HG03575 (cell line): ENCODE results near the gene MMP24.

Source experiments
- ATAC-seq: cut with Tn5 transposase; IDR thresholded peaks from one replicate; pipeline ENCODE4 v1.9.1; 2021; ENCODE audit not compliant: unreplicated experiment, insufficient number of reproducible peaks, low FRiP score; ENCODE audit errors: extremely low read depth

MMP24 gene

DNA sequence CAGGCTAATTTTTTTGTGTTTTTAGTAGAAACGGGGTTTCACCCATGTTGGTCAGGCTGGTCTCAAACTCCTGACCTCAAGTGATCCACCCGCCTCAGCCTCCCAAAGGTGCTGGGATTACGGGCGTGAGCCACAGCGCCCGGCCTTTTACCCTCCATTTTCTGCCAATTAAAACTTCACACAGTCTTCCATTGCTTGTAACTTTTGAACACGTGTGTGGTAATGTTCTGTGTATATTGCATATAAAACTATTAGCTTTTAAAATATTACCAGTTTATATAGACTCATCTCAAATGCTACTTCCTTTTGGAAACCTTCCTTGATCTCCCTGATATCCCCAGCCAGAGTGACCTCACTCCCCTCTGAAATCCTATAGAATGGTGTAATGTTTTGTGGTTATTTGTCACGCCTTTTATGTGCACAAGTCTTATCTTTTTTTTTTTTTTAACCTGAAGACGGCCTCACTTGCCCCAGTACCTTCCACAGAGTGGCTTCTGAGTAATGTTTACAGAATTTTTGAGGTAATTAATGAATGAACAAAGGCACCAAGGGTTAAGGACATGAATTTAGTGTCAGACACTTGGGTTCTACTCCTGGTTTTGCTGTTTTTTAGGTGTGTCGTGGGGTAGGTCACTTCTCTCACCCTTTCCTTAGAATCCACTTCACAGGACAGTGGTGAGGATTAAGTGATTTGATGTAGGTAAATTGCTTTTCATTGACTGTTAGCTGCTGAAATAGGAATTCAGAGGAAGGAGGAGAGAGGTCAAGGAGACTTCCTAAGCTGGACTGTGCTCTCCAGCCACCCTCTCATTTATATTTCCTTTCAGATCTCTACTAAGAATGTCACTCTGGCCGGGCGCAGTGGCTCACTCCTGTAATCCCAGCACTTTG lies 11.2 kb upstream of the MMP24 start:
- ATAC-seq = no peak

DNA sequence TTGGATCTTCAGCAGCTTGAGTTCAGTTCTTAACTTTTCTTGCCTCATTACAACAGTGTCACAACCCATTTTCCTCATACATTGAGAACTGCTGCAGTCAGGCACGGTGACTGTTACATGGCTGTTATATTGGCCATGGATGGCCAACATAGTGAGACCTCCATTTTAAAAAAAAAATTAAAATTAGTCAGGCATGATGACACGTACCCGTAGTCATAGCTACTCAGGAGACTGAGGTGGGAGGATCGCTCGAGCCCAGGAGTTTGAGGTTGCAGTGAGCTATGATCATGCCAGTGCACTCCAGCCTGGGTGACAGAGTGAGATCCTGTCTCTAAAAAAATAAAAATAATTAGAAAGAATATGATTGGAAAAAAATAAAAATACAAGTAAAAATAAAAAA lies 9.9 kb upstream of the MMP24 start:
- ATAC-seq = no peak

GRCh38 chr20:35223941-35224340 lies 2.5 kb upstream of the MMP24 start:
- no peak for ATAC-seq

DNA sequence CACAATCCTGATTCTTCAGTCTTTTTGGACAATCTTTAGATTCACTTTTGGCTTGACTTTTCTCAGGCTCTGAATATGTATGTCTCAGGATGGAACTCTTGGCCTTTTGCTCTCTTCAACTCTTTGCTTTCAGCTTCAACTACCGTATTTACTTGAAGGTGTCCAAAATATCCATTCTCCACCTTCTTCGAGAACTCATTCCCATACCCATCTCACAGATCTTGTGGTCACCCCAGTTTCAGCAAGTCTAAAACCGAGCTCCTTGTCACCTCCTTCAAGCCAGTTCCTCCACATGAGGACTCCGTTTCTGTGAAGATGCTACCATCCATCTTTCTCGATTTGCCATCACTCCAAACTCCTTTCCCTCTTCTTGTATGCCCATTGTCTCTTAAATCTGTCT lies 2.0 kb upstream of the MMP24 start:
- ATAC-seq = no peak

DNA sequence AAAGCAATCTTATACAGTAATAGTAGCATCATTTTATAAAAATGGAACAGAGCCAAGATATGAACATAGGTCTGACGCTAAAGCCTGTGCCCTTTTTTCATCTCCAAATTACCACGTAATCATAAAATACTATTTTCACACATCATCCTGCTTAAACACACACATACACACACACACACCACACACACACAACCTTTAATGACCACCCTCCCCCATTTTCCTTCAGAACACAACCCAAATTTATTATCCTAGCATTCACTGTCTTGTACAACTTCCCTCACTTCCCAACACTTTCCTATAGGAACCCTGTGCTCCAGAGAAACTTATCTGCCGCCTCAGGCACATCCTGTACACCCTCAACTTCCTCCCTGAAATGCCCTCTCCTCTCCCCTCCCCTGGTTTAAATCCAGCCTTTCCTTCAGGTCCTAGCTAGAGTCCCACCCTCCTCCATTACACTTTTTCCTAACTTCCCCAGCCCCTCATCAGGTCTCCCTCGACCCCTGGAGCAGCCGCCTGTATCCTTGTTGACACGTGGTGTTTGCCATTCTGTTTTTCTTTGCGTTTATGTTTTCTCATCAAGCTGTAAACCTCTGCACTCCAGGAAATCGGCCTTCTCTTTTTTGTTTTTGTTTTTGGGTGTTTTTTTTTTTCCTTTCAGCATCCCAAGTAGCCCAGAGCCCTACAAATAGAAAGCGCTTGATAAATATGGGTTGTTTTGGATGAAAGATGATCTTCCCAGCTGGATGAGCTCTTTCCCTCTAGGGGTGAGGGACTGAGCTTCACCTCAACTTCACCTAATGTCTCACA lies 968 bp upstream of the MMP24 start:
- no peak for ATAC-seq

GRCh38 chr20:35226884-35227681 lies 593 bp downstream of the MMP24 start:
- ATAC-seq = no peak

GRCh38 chr20:35232575-35232974 lies 6.1 kb downstream of the MMP24 start:
- no peak for ATAC-seq

DNA sequence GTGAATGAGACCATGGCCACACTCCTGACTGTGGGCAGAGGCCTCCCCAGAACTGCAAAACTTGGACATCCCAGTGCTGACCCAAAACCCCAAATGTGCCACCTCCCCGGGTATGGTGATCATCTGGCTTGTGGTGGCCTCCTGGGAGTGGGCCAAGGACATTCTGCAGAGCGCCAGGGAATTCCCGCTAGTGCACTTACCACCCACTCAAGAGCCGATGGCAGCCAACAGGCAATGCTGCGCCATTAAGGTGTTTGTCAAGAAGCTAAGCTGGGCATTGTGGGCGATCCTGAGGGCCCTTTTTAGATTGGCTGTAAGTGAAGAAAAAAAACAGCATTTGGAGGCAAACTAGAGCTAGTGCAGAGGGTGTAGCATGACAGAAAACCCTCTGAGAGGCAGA lies 9.4 kb downstream of the MMP24 start:
- ATAC-seq = no peak

DNA sequence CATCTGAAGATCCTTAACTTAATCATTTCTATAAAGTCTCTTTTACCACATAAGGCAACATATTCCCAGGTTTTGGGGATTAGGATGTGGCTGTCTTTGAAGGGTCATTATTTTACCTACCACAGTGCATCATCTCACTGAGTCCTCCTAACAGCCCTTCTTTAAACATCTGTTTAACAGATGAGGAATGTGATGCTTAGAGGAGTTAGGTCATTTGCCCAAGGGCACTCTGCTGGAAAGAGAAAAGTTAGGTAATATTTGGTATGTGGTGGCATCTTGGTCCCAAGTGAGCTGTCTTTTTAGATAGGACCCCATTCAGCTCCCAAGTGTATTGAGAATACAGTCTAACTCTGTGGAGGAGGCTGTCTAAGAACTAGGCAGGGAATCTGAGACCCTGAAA lies 11.0 kb downstream of the MMP24 start:
- ATAC-seq = no peak

DNA sequence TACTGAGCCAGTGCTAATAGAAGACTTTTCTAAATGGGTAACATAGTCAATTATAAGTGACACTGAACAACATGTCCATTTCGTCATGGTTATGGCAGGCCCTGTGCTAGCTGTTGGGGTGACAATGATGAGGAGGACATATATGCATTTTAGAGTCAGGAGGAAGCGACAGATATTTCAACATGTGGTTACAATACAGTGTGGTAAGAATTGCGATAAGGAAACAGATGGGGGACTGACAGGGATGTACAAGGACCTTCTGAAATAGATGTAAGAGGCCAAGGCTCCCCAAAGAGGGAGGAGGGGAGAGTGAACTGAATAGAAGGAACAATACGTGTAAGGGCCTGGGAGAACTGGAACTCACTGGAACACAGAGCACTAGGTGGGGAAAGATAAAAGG lies 11.7 kb downstream of the MMP24 start:
- no peak for ATAC-seq

DNA sequence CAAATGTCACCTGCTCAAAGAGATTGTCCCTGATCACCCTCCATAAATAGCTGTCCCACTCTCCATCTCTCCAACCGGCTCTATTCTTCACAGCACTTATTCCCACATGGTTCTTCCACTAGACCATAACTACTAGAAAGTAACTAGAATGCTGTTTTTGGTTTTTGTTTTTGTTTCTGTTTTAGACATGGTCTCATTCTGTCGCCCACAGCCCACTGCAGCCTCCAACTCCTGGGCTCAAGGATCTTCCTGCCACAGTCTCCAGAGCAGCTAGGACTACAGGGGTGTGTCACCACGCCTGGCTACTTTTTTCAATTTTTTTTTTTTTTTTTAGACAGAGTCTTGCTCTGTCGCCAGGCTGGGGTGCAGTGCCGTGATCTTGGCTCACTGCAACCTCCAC lies 12.2 kb downstream of the MMP24 start:
- no peak for ATAC-seq

GRCh38 chr20:35240083-35240810 lies 13.8 kb downstream of the MMP24 start:
- no peak for ATAC-seq

GRCh38 chr20:35240811-35241293 lies 14.4 kb downstream of the MMP24 start:
- no peak for ATAC-seq

GRCh38 chr20:35243317-35243716 lies 16.8 kb downstream of the MMP24 start:
- ATAC-seq = no peak

GRCh38 chr20:35243986-35244385 lies 17.5 kb downstream of the MMP24 start:
- no peak for ATAC-seq

GRCh38 chr20:35246723-35247122 lies 20.2 kb downstream of the MMP24 start:
- no peak for ATAC-seq

GRCh38 chr20:35248641-35249475 lies 22.4 kb downstream of the MMP24 start:
- ATAC-seq = no peak

- ATAC-seq = no peak
These were observed 25.1 kb downstream of the MMP24 start for GRCh38 chr20:35251613-35251940.
